Ovary (tissue), 3 donors: Measurements from ENCODE around the gene AVL9.
"Not testable (repeated sequence)": the region's sequence is repeated elsewhere in the genome, so short reads cannot be mapped to it uniquely, and the experiment has no call there.

Experiments used
- POLR2A ChIP-seq: fragments of 450-650 bp; IDR thresholded peaks from one replicate; pipeline ENCODE4 v1.6.1; 2017; ENCODE audit warnings: antibody characterized with exemption, mild to moderate bottlenecking, moderate library complexity
- TF ChIP-seq, protein P1 (sequence below), 3 donors: fragments of 450-650 bp in 2 of 3; fragments of 200-600 bp in 1 of 3; IDR thresholded peaks; one replicate each; pipeline versions ENCODE4 v1.5.1 to v1.8.0; 2016 to 2022; ENCODE audit warnings: antibody characterized with exemption in 3 of 3, mild to moderate bottlenecking in 1 of 3
- donor health status: DM: no; HTN: no; CAD: no.

GRCh38 chr7:32633446-32633845 is 138.2 kb downstream of the AVL9 start:
- TF ChIP-seq, protein P1, sequence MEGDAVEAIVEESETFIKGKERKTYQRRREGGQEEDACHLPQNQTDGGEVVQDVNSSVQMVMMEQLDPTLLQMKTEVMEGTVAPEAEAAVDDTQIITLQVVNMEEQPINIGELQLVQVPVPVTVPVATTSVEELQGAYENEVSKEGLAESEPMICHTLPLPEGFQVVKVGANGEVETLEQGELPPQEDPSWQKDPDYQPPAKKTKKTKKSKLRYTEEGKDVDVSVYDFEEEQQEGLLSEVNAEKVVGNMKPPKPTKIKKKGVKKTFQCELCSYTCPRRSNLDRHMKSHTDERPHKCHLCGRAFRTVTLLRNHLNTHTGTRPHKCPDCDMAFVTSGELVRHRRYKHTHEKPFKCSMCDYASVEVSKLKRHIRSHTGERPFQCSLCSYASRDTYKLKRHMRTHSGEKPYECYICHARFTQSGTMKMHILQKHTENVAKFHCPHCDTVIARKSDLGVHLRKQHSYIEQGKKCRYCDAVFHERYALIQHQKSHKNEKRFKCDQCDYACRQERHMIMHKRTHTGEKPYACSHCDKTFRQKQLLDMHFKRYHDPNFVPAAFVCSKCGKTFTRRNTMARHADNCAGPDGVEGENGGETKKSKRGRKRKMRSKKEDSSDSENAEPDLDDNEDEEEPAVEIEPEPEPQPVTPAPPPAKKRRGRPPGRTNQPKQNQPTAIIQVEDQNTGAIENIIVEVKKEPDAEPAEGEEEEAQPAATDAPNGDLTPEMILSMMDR (IDR thresholded peaks at IDR 0.05): not testable (repeated sequence)
- TF ChIP-seq POLR2A: not testable (repeated sequence)
